H9 (cell line): ENCODE results near the gene HMGCS1. TPM values are rescaled to one million over a fixed set of nuclear protein-coding genes. Genes with fewer than 3 reads are reported as not detected.

Experiments used
- DNase-seq: peaks from one replicate; pipeline ENCODE4 v3.0.0-alpha.2; 2017
- H2AFZ ChIP-seq: one replicate; pipeline ENCODE4 v1.6.1; 2013; ENCODE audit warnings: mild to moderate bottlenecking, low read length, control low read depth, moderate library complexity
- H2AK5ac ChIP-seq: 2 replicates; pipeline ENCODE4 v1.6.1; 2013; ENCODE audit warnings: low read length, control low read depth, mixed read lengths; ENCODE audit not compliant: insufficient read length
- H2BK120ac ChIP-seq: one replicate; pipeline ENCODE4 v1.6.1; 2013; ENCODE audit warnings: low read depth, mild to moderate bottlenecking, low read length, control low read depth, inconsistent platforms; ENCODE audit not compliant: poor library complexity, severe bottlenecking
- H2BK12ac ChIP-seq: 2 replicates; pipeline ENCODE4 v1.6.1; 2013; ENCODE audit warnings: low read length, control low read depth, mixed read lengths, low read depth; ENCODE audit not compliant: insufficient read length
- H2BK15ac ChIP-seq: 2 replicates; pipeline ENCODE4 v1.6.1; 2013; ENCODE audit warnings: low read depth, low read length, control low read depth
- H2BK20ac ChIP-seq: one replicate; pipeline ENCODE4 v1.6.1; 2013; ENCODE audit warnings: low read depth, mild to moderate bottlenecking, low read length, control low read depth, inconsistent platforms; ENCODE audit not compliant: poor library complexity, severe bottlenecking
- H2BK5ac ChIP-seq: 2 replicates; pipeline ENCODE4 v1.6.1; 2013; ENCODE audit warnings: low read length, control low read depth, mixed read lengths; ENCODE audit not compliant: insufficient read length
- H3K14ac ChIP-seq: 2 replicates; pipeline ENCODE4 v1.6.1; 2013; ENCODE audit warnings: low read length, control low read depth; ENCODE audit not compliant: insufficient read depth
- H3K18ac ChIP-seq: 2 replicates; pipeline ENCODE4 v1.6.1; 2013; ENCODE audit warnings: low read depth, mild to moderate bottlenecking, mixed read lengths, low read length, control low read depth; ENCODE audit not compliant: insufficient read length
- H3K23ac ChIP-seq: 2 replicates; pipeline ENCODE4 v1.6.1; 2013; ENCODE audit warnings: low read length, control low read depth, mixed read lengths, low read depth; ENCODE audit not compliant: insufficient read length
- H3K23me2 ChIP-seq: 2 replicates; pipeline ENCODE4 v1.6.1; 2013; ENCODE audit warnings: low read depth, mild to moderate bottlenecking, mixed read lengths, low read length, control low read depth; ENCODE audit not compliant: insufficient read length, poor library complexity, severe bottlenecking
- H3K27ac ChIP-seq: 2 replicates; pipeline ENCODE4 v1.5.1; 2013; ENCODE audit warnings: low read length, control low read depth, mixed read lengths, low read depth; ENCODE audit not compliant: insufficient read length
- H3K27me3 ChIP-seq: 2 replicates; pipeline ENCODE4 v1.6.1; 2013; ENCODE audit warnings: low read length, control low read depth, inconsistent platforms; ENCODE audit not compliant: insufficient read depth
- H3K4ac ChIP-seq: 2 replicates; pipeline ENCODE4 v1.6.1; 2013; ENCODE audit warnings: low read depth, mild to moderate bottlenecking, control low read depth, inconsistent platforms, low read length, moderate library complexity
- H3K4me1 ChIP-seq: 2 replicates; pipeline ENCODE4 v1.6.1; 2013; ENCODE audit warnings: low read length, control low read depth, inconsistent platforms; ENCODE audit not compliant: insufficient read depth
- H3K4me2 ChIP-seq: 2 replicates; pipeline ENCODE4 v1.6.1; 2013; ENCODE audit warnings: low read length, control low read depth, mixed read lengths; ENCODE audit not compliant: insufficient read length, insufficient read depth
- H3K56ac ChIP-seq: 2 replicates; pipeline ENCODE4 v1.6.1; 2013; ENCODE audit warnings: low read depth, mild to moderate bottlenecking, mixed read lengths, low read length, control low read depth; ENCODE audit not compliant: insufficient read length
- H3K79me1 ChIP-seq: 2 replicates; pipeline ENCODE4 v1.6.1; 2013; ENCODE audit warnings: low read depth, mild to moderate bottlenecking, moderate library complexity, low read length, control low read depth, inconsistent platforms; ENCODE audit not compliant: insufficient read depth, poor library complexity, severe bottlenecking
- H3K79me2 ChIP-seq: 2 replicates; pipeline ENCODE4 v1.6.1; 2013; ENCODE audit warnings: low read length, control low read depth, inconsistent platforms; ENCODE audit not compliant: insufficient read depth
- H3K9ac ChIP-seq: 2 replicates; pipeline ENCODE4 v1.6.1; 2013; ENCODE audit warnings: low read length, control low read depth, mixed read lengths; ENCODE audit not compliant: insufficient read length; ENCODE audit errors: extremely low read depth
- H3K9me3 ChIP-seq: one replicate; pipeline ENCODE4 v1.6.1; 2013; ENCODE audit warnings: low read depth, low read length, inconsistent platforms; ENCODE audit not compliant: control insufficient read depth
- H3T11ph ChIP-seq: one replicate; pipeline ENCODE4 v1.6.1; 2013; ENCODE audit warnings: mild to moderate bottlenecking, low read length, control low read depth, inconsistent platforms
- H4K20me1 ChIP-seq: one replicate; pipeline ENCODE4 v1.6.1; 2013; ENCODE audit not compliant: control insufficient read depth, insufficient read length, insufficient read depth
- H4K5ac ChIP-seq: 2 replicates; pipeline ENCODE4 v1.6.1; 2013; ENCODE audit warnings: low read depth, mild to moderate bottlenecking, mixed read lengths, low read length, control low read depth; ENCODE audit not compliant: insufficient read length
- H4K8ac ChIP-seq: replicated peaks from 2 replicates; pipeline ENCODE4 v1.6.1; 2013; ENCODE audit warnings: low read length, control low read depth, mixed read lengths, low read depth; ENCODE audit not compliant: insufficient read length
- H4K91ac ChIP-seq: 2 replicates; pipeline ENCODE4 v1.6.1; 2013; ENCODE audit warnings: low read depth, mild to moderate bottlenecking, moderate library complexity, mixed read lengths, low read length, control low read depth; ENCODE audit not compliant: insufficient read length
- H3K27ac Mint-ChIP-seq, 3 experiments: 2 replicates in 2 of 3; 3 replicates in 1 of 3; pipeline ENCODE4 v1.8.0; 2020 to 2021; ENCODE audit warnings: mixed read lengths in 3 of 3, mild to moderate bottlenecking in 1 of 3, moderate library complexity in 1 of 3
- H3K27me3 Mint-ChIP-seq: 2 replicates; pipeline ENCODE4 v1.8.0; 2021; ENCODE audit warnings: low read depth, mild to moderate bottlenecking, moderate library complexity, mixed read lengths
- H3K36me3 Mint-ChIP-seq, 3 experiments: 2 replicates in 2 of 3; 3 replicates in 1 of 3; pipeline ENCODE4 v1.8.0; 2020 to 2021; ENCODE audit warnings: low read depth in 3 of 3, mixed read lengths in 3 of 3; ENCODE audit not compliant: insufficient read depth in 1 of 3
- H3K4me1 Mint-ChIP-seq, 2 experiments: 2 replicates each; pipeline ENCODE4 v1.8.0; 2020; ENCODE audit warnings: mixed read lengths in 2 of 2
- H3K4me3 Mint-ChIP-seq, 2 experiments: 2 replicates in 1 of 2; 3 replicates in 1 of 2; pipeline ENCODE4 v1.8.0; 2020 to 2021; ENCODE audit warnings: mild to moderate bottlenecking in 2 of 2, mixed read lengths in 2 of 2, moderate library complexity in 1 of 2
- H3K9me3 Mint-ChIP-seq, 2 experiments: 2 replicates in 1 of 2; 3 replicates in 1 of 2; pipeline ENCODE4 v1.8.0; 2020; ENCODE audit warnings: mild to moderate bottlenecking in 2 of 2, mixed read lengths in 2 of 2, moderate library complexity in 1 of 2
- WGBS: extraction: QIAGEN DNeasy Blood & Tissue Kit; methylation state at CpG from one replicate; pipeline ENCODE4 v1.1.7; 2013; ENCODE audit warnings: missing lambda C conversion rate, low lambda C conversion rate, mixed read lengths; ENCODE audit not compliant: insufficient read length; ENCODE audit errors: extremely low coverage; 5-methylcytosine and 5-hydroxymethylcytosine counted together
- total RNA-seq: library from RNA; stranded (reverse); gene quantifications from 2 replicates; pipeline ENCODE4 v1.2.1, GENCODE V29; 2021
- TF ChIP-seq, protein P1 (sequence below): fragments of 200-600 bp; sonication (generic); conservative IDR thresholded peaks from 3 replicates; pipeline ENCODE4 v1.8.0; 2021; ENCODE audit warnings: antibody characterized with exemption, mild to moderate bottlenecking

HMGCS1 gene
- total RNA-seq, 1 experiment from 2014 or later, result 147 TPM

DNA sequence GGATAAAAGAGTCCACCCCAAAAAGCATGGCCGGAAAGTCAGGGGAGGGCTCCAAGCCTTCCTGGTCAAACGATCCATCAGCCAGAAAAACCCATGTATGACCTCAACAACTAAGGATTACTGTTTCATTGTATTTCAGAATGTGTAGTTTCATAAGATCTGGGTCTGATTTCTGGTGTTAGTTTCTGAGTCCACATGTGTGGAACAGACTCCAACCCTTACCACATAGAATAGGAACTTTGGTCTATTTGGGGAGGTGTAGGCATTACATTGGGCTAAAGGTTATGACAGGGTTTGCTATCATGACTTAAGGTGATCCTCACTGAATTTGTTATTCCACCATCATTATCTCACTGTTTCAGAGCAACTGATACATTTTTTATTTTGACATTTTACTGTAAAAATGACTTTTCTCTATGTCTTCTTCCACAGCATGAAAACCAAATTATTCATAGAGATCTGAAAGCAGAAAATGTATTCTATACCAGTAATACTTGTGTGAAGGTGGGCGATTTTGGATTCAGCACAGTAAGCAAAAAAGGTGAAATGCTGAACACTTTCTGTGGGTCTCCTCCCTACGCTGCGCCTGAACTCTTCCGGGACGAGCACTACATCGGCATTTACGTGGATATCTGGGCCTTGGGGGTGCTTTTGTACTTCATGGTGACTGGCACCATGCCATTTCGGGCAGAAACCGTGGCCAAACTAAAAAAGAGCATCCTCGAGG lies 33.5 kb downstream of the HMGCS1 start:
- Histone ChIP-seq H2BK15ac (no peak overlapping the region), H4K8ac (no peak overlapping the region), H3K56ac (no peak overlapping the region), H3K18ac (no peak overlapping the region), H2AK5ac (no peak overlapping the region), H3K79me2 (no peaks in the 10 kb centered on the region), H2BK120ac (no peak overlapping the region), H3K9me3 (no peaks in the 10 kb centered on the region), H3K4me2 (no peak overlapping the region), H3K9ac (no peak overlapping the region), H2BK20ac (no peak overlapping the region), H2BK5ac (no peak overlapping the region), H4K5ac (no peak overlapping the region), H3K27ac (no peak overlapping the region), H3K4ac (no peak overlapping the region), H4K20me1 (no peaks in the 10 kb centered on the region), H3K23me2 (no peaks in the 10 kb centered on the region), H3K27me3 (no peaks in the 10 kb centered on the region), H3T11ph (no peak overlapping the region), H2BK12ac (no peak overlapping the region), H2AFZ (no peak overlapping the region), H3K4me1 (no peaks in the 10 kb centered on the region), H3K23ac (no peak overlapping the region), H3K14ac (no peak overlapping the region), H3K79me1 (no peaks in the 10 kb centered on the region), H4K91ac (no peak overlapping the region)
- DNase-seq, result no peak
- H3K27ac Mint-ChIP-seq, result no peak overlapping the region
- H3K9me3 Mint-ChIP-seq, result no peaks in the 10 kb centered on the region
- WGBS, result no CpG with 5 or more reads among the region's 12 CpGs
- TF ChIP-seq, protein P1, sequence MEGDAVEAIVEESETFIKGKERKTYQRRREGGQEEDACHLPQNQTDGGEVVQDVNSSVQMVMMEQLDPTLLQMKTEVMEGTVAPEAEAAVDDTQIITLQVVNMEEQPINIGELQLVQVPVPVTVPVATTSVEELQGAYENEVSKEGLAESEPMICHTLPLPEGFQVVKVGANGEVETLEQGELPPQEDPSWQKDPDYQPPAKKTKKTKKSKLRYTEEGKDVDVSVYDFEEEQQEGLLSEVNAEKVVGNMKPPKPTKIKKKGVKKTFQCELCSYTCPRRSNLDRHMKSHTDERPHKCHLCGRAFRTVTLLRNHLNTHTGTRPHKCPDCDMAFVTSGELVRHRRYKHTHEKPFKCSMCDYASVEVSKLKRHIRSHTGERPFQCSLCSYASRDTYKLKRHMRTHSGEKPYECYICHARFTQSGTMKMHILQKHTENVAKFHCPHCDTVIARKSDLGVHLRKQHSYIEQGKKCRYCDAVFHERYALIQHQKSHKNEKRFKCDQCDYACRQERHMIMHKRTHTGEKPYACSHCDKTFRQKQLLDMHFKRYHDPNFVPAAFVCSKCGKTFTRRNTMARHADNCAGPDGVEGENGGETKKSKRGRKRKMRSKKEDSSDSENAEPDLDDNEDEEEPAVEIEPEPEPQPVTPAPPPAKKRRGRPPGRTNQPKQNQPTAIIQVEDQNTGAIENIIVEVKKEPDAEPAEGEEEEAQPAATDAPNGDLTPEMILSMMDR, result no peak
- peaks cover 6% of the 10 kb centered on the region for H3K27me3 Mint-ChIP-seq
- H3K4me1 Mint-ChIP-seq, result 0 out of 4 replicates have a peak, but pooled peaks cover 0 to 1% of the 10 kb centered on the region in 2 experiments
- H3K36me3 Mint-ChIP-seq, result no peaks in the 10 kb centered on the region
- H3K4me3 Mint-ChIP-seq, result no peak overlapping the region
